ENCODE data around the gene NBAS.

The NBAS gene

DNA sequence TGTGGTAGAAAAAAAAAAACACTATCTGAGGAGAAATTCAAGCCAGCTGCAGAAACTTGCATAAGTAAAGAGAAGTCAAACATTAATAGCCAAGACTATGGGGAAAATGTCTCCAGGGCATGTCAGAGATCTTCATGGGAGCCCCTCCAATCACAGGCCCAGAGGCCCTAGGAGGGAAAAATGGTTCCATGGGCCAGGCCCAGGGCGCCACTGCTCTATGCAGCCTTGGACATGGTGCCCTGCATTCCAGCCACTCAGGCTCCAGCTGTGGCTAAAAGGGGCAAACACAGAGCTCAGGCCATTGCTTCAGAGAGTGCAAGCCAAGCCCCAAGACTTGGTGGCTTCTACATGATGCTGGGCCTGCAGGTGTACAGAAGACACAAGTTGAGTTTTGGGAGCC is 354.7 kb downstream of the NBAS start:
- TF ChIP-seq, protein P1, sequence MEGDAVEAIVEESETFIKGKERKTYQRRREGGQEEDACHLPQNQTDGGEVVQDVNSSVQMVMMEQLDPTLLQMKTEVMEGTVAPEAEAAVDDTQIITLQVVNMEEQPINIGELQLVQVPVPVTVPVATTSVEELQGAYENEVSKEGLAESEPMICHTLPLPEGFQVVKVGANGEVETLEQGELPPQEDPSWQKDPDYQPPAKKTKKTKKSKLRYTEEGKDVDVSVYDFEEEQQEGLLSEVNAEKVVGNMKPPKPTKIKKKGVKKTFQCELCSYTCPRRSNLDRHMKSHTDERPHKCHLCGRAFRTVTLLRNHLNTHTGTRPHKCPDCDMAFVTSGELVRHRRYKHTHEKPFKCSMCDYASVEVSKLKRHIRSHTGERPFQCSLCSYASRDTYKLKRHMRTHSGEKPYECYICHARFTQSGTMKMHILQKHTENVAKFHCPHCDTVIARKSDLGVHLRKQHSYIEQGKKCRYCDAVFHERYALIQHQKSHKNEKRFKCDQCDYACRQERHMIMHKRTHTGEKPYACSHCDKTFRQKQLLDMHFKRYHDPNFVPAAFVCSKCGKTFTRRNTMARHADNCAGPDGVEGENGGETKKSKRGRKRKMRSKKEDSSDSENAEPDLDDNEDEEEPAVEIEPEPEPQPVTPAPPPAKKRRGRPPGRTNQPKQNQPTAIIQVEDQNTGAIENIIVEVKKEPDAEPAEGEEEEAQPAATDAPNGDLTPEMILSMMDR (IDR thresholded peaks at IDR 0.05; ENCODE audit: low read length) = no peak
- TF ChIP-seq EZH2 (IDR thresholded peaks at IDR 0.05; ENCODE audit: borderline replicate concordance, low read length) = no peak
- no peak overlapping the region for H3K4me3 ChIP-seq (ENCODE audit: low read depth, low read length, poor library complexity, severe bottlenecking)
- H2AFZ ChIP-seq (ENCODE audit: low read length) = no peak overlapping the region
- no peaks in the 10 kb centered on the region for H3K27me3 ChIP-seq (ENCODE audit: insufficient read depth, low read length)
- no peaks in the 10 kb centered on the region for H3K9me3 ChIP-seq (ENCODE audit: low read length)
- no peak overlapping the region for H3K4me2 ChIP-seq (ENCODE audit: low read length)
- no peaks in the 10 kb centered on the region for H3K4me1 ChIP-seq (ENCODE audit: insufficient read depth, low read length, severe bottlenecking)
- no peaks in the 10 kb centered on the region for H3K79me2 ChIP-seq (ENCODE audit: insufficient read depth, low read length)
- no peak overlapping the region for H3K27ac ChIP-seq (ENCODE audit: low read depth, low read length, poor library complexity, severe bottlenecking)
- no peaks in the 10 kb centered on the region for H3K36me3 ChIP-seq (ENCODE audit: insufficient read depth, low read length)
- no peaks in the 10 kb centered on the region for H4K20me1 ChIP-seq (ENCODE audit: insufficient read depth, low read length)
- no peak overlapping the region for H3K9ac ChIP-seq (ENCODE audit: low read length)
- H3F3A ChIP-seq (ENCODE audit: insufficient read depth, low read length) = no peaks in the 10 kb centered on the region
- no peaks in the 10 kb centered on the region for H3K9me2 ChIP-seq (ENCODE audit: low read depth, low read length)

DNA sequence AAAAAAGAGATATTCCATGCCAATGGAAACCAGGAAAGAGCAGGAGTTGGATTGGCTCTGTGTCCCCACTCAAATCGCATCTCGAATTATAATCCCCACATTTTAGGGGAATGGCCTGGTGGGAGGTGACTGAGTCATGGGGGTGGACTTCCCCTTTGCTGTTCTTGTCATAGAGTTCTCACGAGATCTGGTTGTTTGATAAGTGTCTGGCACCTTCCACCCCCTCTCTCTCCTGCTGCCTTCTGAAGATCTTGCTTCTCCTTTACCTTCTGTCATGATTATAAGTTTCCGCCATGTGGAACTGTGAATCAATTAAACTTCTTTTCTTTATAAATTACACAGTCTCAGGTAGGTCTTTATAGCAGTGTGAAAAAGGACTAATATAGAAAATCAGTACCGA is 355.6 kb downstream of the NBAS start:
- Histone ChIP-seq H3K79me2 (ENCODE audit: insufficient read depth, low read length) (no peaks in the 10 kb centered on the region), H3K4me1 (ENCODE audit: insufficient read depth, low read length, severe bottlenecking) (no peaks in the 10 kb centered on the region), H3K4me3 (ENCODE audit: low read depth, low read length, poor library complexity, severe bottlenecking) (no peak overlapping the region), H4K20me1 (ENCODE audit: insufficient read depth, low read length) (no peaks in the 10 kb centered on the region), H3K9ac (ENCODE audit: low read length) (no peak overlapping the region), H3K9me2 (ENCODE audit: low read depth, low read length) (no peaks in the 10 kb centered on the region), H3K4me2 (ENCODE audit: low read length) (no peak overlapping the region), H3K27ac (ENCODE audit: low read depth, low read length, poor library complexity, severe bottlenecking) (no peak overlapping the region), H3K36me3 (ENCODE audit: insufficient read depth, low read length) (no peaks in the 10 kb centered on the region), H3K27me3 (ENCODE audit: insufficient read depth, low read length) (no peaks in the 10 kb centered on the region), H3F3A (ENCODE audit: insufficient read depth, low read length) (no peaks in the 10 kb centered on the region), H3K9me3 (ENCODE audit: low read length) (no peaks in the 10 kb centered on the region), H2AFZ (ENCODE audit: low read length) (no peak overlapping the region)
- no peak for TF ChIP-seq EZH2 (IDR thresholded peaks at IDR 0.05; ENCODE audit: borderline replicate concordance, low read length)

DNA sequence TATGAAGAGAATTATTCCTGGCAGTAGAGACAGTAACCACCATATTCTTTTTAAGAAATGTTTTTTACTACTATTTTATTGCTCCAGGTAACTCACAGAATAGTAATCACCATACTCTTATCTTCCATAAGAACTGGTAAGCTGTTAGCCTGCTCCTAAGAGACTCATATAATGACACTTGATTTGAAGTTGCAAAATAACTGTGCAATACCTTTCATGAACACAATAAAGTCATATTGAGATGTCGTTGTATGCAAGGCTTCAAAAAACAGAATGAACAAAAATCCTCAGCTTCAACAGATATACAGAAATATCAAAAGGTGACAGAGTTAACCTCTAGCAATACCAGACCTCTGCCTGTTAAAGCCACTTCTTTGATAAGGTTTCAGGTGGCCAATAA is 360.1 kb downstream of the NBAS start:
- H3K9me2 ChIP-seq (ENCODE audit: low read depth, low read length) = no peaks in the 10 kb centered on the region
- no peaks in the 10 kb centered on the region for H3K27me3 ChIP-seq (ENCODE audit: insufficient read depth, low read length)
- no peaks in the 10 kb centered on the region for H3K4me1 ChIP-seq (ENCODE audit: insufficient read depth, low read length, severe bottlenecking)
- H3K4me3 ChIP-seq (ENCODE audit: low read depth, low read length, poor library complexity, severe bottlenecking) = no peak overlapping the region
- no peak overlapping the region for H2AFZ ChIP-seq (ENCODE audit: low read length)
- H3K79me2 ChIP-seq (ENCODE audit: insufficient read depth, low read length) = no peaks in the 10 kb centered on the region
- no peak overlapping the region for H3K27ac ChIP-seq (ENCODE audit: low read depth, low read length, poor library complexity, severe bottlenecking)
- no peak overlapping the region for H3K9ac ChIP-seq (ENCODE audit: low read length)
- H4K20me1 ChIP-seq (ENCODE audit: insufficient read depth, low read length) = no peaks in the 10 kb centered on the region
- TF ChIP-seq, protein P1 (IDR thresholded peaks at IDR 0.05; ENCODE audit: low read length) = no peak
- TF ChIP-seq EZH2 (IDR thresholded peaks at IDR 0.05; ENCODE audit: borderline replicate concordance, low read length) = no peak
- H3K36me3 ChIP-seq (ENCODE audit: insufficient read depth, low read length) = no peaks in the 10 kb centered on the region
- H3K4me2 ChIP-seq (ENCODE audit: low read length) = no peak overlapping the region
- H3F3A ChIP-seq (ENCODE audit: insufficient read depth, low read length) = no peaks in the 10 kb centered on the region
- no peaks in the 10 kb centered on the region for H3K9me3 ChIP-seq (ENCODE audit: low read length)

DNA sequence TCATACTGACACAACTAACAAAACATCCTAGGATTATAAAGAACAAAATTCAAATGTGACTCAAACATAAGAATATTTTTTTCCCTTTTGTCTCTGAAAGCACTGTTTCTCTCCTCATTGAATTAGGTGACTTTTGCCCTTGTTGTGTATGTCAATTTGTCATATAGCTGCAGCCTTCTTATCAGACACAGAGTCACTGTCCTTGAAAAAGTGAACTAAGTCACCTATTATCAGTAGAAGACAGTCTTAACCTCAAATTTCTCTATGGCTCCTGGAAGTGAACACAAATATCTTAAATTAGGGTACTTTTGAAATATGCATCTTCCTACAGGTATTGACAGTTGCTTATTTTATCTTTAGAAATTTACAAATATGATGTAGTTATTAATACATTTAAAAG is 360.6 kb downstream of the NBAS start:
- no peak overlapping the region for H3K9ac ChIP-seq (ENCODE audit: low read length)
- no peaks in the 10 kb centered on the region for H3K4me1 ChIP-seq (ENCODE audit: insufficient read depth, low read length, severe bottlenecking)
- H3F3A ChIP-seq (ENCODE audit: insufficient read depth, low read length) = no peaks in the 10 kb centered on the region
- H3K9me3 ChIP-seq (ENCODE audit: low read length) = no peaks in the 10 kb centered on the region
- H4K20me1 ChIP-seq (ENCODE audit: insufficient read depth, low read length) = no peaks in the 10 kb centered on the region
- H3K4me2 ChIP-seq (ENCODE audit: low read length) = no peak overlapping the region
- H2AFZ ChIP-seq (ENCODE audit: low read length) = no peak overlapping the region
- no peak for TF ChIP-seq EZH2 (IDR thresholded peaks at IDR 0.05; ENCODE audit: borderline replicate concordance, low read length)
- TF ChIP-seq, protein P1 (IDR thresholded peaks at IDR 0.05; ENCODE audit: low read length) = no peak
- no peak overlapping the region for H3K4me3 ChIP-seq (ENCODE audit: low read depth, low read length, poor library complexity, severe bottlenecking)
- no peaks in the 10 kb centered on the region for H3K9me2 ChIP-seq (ENCODE audit: low read depth, low read length)
- H3K79me2 ChIP-seq (ENCODE audit: insufficient read depth, low read length) = no peaks in the 10 kb centered on the region
- H3K36me3 ChIP-seq (ENCODE audit: insufficient read depth, low read length) = no peaks in the 10 kb centered on the region
- H3K27me3 ChIP-seq (ENCODE audit: insufficient read depth, low read length) = no peaks in the 10 kb centered on the region
- H3K27ac ChIP-seq (ENCODE audit: low read depth, low read length, poor library complexity, severe bottlenecking) = no peak overlapping the region

Data from OCI-LY1 (cell line).